K562 (cell line): ENCODE results near the gene TULP4. TPM values are rescaled to one million over a fixed set of nuclear protein-coding genes. Genes with fewer than 3 reads are reported as not detected.
"Not testable (repeated sequence)": the region's sequence is repeated elsewhere in the genome, so short reads cannot be mapped to it uniquely, and the experiment has no call there.

Experiments used
- ATF7 ChIP-seq: fragments of 450-650 bp; IDR thresholded peaks from 2 replicates; pipeline ENCODE4 v1.7.1; 2014; ENCODE audit warnings: mild to moderate bottlenecking, moderate library complexity
- CBFA2T2 ChIP-seq: fragments of 450-650 bp; conservative IDR thresholded peaks from 2 replicates; pipeline ENCODE4 v1.6.1; 2017; ENCODE audit warnings: mild to moderate bottlenecking
- DMBX1 ChIP-seq: fragments of 250-450 bp; sonication (Bioruptor Pico); IDR thresholded peaks from 2 replicates; pipeline ENCODE4 v1.8.0; 2022; ENCODE audit warnings: inconsistent platforms, mild to moderate bottlenecking, moderate library complexity, borderline replicate concordance
- EP300 ChIP-seq: IDR thresholded peaks from 2 replicates; pipeline ENCODE4 v1.6.1; 2012; ENCODE audit warnings: low read length, improper control_type of control experiment
- ESRRA ChIP-seq: fragments of 450-650 bp; IDR thresholded peaks from 2 replicates; pipeline ENCODE4 v1.6.1; 2014; ENCODE audit warnings: low read depth, mild to moderate bottlenecking, moderate library complexity, borderline replicate concordance
- HDAC1 ChIP-seq, 2 experiments: fragments of 450-650 bp; IDR thresholded peaks; 2 replicates each; pipeline ENCODE4 v1.6.1; 2016 to 2017; ENCODE audit warnings: inconsistent platforms in 1 of 2, mild to moderate bottlenecking in 1 of 2, moderate library complexity in 1 of 2
- L3MBTL2 ChIP-seq: fragments of 450-650 bp; IDR thresholded peaks from 2 replicates; pipeline ENCODE4 v1.6.1; 2016; ENCODE audit warnings: mild to moderate bottlenecking, moderate library complexity
- MTA1 ChIP-seq: fragments of 450-650 bp; IDR thresholded peaks from 2 replicates; pipeline ENCODE4 v1.6.1; 2017; ENCODE audit warnings: borderline replicate concordance
- PML ChIP-seq: IDR thresholded peaks from 2 replicates; pipeline ENCODE4 v1.6.1; 2012; ENCODE audit warnings: low read length, inconsistent platforms
- SMARCA4 ChIP-seq: fragments of 450-650 bp; IDR thresholded peaks from 2 replicates; pipeline ENCODE4 v1.6.1; 2016
- TEAD2 ChIP-seq: fragments of 450-650 bp; IDR thresholded peaks from 2 replicates; pipeline ENCODE4 v1.6.1; 2016; ENCODE audit warnings: missing genetic modification characterization, control low read depth, missing compliant biosample characterization
- TEAD4 ChIP-seq, 2 experiments: sonication (generic) in 1 of 2; formaldehyde crosslinking in 1 of 2; IDR thresholded peaks; 2 replicates each; pipeline versions ENCODE4 v1.6.1 to v1.8.0; 2012 to 2022; ENCODE audit warnings: borderline replicate concordance in 1 of 2, inconsistent platforms in 1 of 2, low read length in 1 of 2, mild to moderate bottlenecking in 1 of 2, missing genetic modification reagents in 1 of 2
- TRIM24 ChIP-seq, 2 experiments: fragments of 450-650 bp; IDR thresholded peaks; 2 replicates each; pipeline ENCODE4 v1.6.1; 2016
- polyA plus RNA-seq, 8 experiments: library from polyadenylated mRNA; depleted of rRNA in 4 of 8; stranded (reverse) in 5 of 8; unstranded in 3 of 8; fragments of >200 nt; fragmentation: Nextera tagmentation in 2 of 8; fragmentation: Illumina TruSeq in 1 of 8; extraction: Ambion mirVana in 2 of 8; extraction: Trizol in 1 of 8; gene quantifications; 2 replicates each; pipeline versions ENCODE4 v1.2.1 to v1.2.3, GENCODE V29; 2011 to 2014; ENCODE audit warnings: inconsistent platforms in 1 of 8, missing spikeins in 1 of 8
- total RNA-seq, 7 experiments: library from RNA; depleted of rRNA in 6 of 7; stranded (reverse); fragments of >200 nt in 6 of 7; fragmentation: Illumina TruSeq in 2 of 7; extraction: Trizol in 2 of 7; gene quantifications; 2 replicates each; pipeline versions ENCODE4 v1.2.1 to v1.2.3, GENCODE V29; 2011 to 2021; ENCODE audit warnings: low replicate concordance in 1 of 7
- TF ChIP-seq, protein P1 (sequence below): fragments of 450-650 bp; IDR thresholded peaks from 2 replicates; pipeline ENCODE4 v1.6.1; 2016
- TF ChIP-seq, protein P2 (sequence below), 2 experiments: IDR thresholded peaks in 1 of 2; conservative IDR thresholded peaks in 1 of 2; 2 replicates each; pipeline ENCODE4 v1.6.1; 2016; ENCODE audit warnings: low read depth in 2 of 2, mild to moderate bottlenecking in 1 of 2, missing compliant biosample characterization in 1 of 2, missing genetic modification characterization in 1 of 2, moderate library complexity in 1 of 2

Gene TULP4
- total and polyA plus RNA-seq, 9 of the 15 experiments (the other 6 are each of a cell fraction or from before 2014, with no cell fraction given): 1.2 to 50.4 (median 11.0) TPM

DNA sequence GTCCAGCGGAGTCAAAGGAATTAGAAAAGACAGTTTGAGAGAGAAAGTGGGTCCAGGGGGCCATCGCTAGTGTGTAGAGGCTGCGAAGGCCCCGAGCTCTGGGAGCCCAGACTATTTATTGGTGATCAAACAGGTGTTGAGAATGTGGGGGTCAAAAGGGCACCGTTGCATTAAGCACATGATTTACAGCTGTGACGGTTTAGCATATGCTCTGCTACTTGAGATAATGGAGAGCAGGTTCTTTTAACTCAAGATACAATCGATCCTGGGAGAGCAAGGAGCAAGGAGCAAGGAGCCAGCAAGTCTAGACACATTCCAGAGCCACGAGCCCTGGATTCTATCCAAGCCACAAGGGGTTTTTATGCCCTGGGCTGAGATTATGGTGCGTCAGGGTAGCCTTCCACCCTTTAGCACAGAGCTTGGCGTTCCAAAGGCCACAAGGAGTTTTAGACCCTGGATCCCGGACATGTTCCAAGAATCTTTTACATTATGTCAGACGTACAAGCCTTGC lies 93.1 kb downstream of the TULP4 start (continued):
- peak; percentile 78; the same call in 1 of the 2 replicates for TF ChIP-seq ESRRA
- TF ChIP-seq CBFA2T2: peak; percentile 78
- peak; percentile 73 for TF ChIP-seq TEAD4 (IDR thresholded peaks at IDR 0.05; ENCODE audit: low read length)
- TF ChIP-seq TEAD4 (CRISPR knock-in tag; IDR thresholded peaks at IDR 0.05; ENCODE audit: borderline replicate concordance): not testable (repeated sequence)
- TF ChIP-seq HDAC1 (IDR thresholded peaks at IDR 0.05): 0 out of 4 replicates have a peak, but pooled peaks of 1 of the 2 experiments have one; percentile 30
- peak; percentile 30; the same call in 1 of the 2 replicates for TF ChIP-seq PML
- TF ChIP-seq L3MBTL2: peak; percentile 40; the same call in 1 of the 2 replicates
- peak; percentile 90; the same call in 1 of the 2 replicates for TF ChIP-seq DMBX1 (CRISPR knock-in tag)
- TF ChIP-seq, protein P1, sequence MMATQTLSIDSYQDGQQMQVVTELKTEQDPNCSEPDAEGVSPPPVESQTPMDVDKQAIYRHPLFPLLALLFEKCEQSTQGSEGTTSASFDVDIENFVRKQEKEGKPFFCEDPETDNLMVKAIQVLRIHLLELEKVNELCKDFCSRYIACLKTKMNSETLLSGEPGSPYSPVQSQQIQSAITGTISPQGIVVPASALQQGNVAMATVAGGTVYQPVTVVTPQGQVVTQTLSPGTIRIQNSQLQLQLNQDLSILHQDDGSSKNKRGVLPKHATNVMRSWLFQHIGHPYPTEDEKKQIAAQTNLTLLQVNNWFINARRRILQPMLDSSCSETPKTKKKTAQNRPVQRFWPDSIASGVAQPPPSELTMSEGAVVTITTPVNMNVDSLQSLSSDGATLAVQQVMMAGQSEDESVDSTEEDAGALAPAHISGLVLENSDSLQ: peak; percentile 82
- TF ChIP-seq TRIM24 (IDR thresholded peaks at IDR 0.05): peak in 1 of 2 experiments; percentile 57; a peak in 2 of 4 replicates
- TF ChIP-seq EP300: peak; percentile 78
- peak; percentile 68; the same call in 1 of the 2 replicates for TF ChIP-seq MTA1
- TF ChIP-seq, protein P2, sequence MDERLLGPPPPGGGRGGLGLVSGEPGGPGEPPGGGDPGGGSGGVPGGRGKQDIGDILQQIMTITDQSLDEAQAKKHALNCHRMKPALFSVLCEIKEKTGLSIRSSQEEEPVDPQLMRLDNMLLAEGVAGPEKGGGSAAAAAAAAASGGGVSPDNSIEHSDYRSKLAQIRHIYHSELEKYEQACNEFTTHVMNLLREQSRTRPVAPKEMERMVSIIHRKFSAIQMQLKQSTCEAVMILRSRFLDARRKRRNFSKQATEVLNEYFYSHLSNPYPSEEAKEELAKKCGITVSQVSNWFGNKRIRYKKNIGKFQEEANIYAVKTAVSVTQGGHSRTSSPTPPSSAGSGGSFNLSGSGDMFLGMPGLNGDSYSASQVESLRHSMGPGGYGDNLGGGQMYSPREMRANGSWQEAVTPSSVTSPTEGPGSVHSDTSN (CRISPR knock-in tag; IDR thresholded peaks at IDR 0.05; ENCODE audit: low read depth): peak; percentile 51
- TF ChIP-seq, protein P2 (tag; conservative IDR thresholded peaks at IDR 0.05; ENCODE audit: low read depth): peak; percentile 83
- TF ChIP-seq SMARCA4: peak; percentile 57; the same call in 1 of the 2 replicates
- 0 out of 2 replicates have a peak, but pooled peaks have one; percentile 34 for TF ChIP-seq TEAD2 (tag)
- TF ChIP-seq ATF7: peak; percentile 48
